A673 (cell line): Measurements from ENCODE around the gene C19orf44. TPM values are rescaled to one million over a fixed set of nuclear protein-coding genes. Genes with fewer than 3 reads are reported as not detected.

Source experiments
- BruUV-seq: library from RNA; stranded (reverse); fragments of 400-500 nt; replicated peaks from 2 replicates; lab custom pipeline; 2021; lab: Mats Ljungman, UMichigan
- CTCF ChIA-PET: fragments of 300-600 bp; sonication (Branson Sonifier 250); formaldehyde crosslinking; loops from one replicate; lab custom pipeline; 2022; ENCODE audit warnings: antibody characterized with exemption; lab: Charles Lee
- POLR2A ChIA-PET: fragments of 300-600 bp; sonication (Branson Sonifier 250); formaldehyde crosslinking; loops from one replicate; lab custom pipeline; 2022; ENCODE audit warnings: antibody characterized with exemption; ENCODE audit not compliant: low non-redundant PET; lab: Charles Lee
- DNase-seq: peaks from one replicate; pipeline ENCODE4 v3.0.0-alpha.2; 2015; ENCODE audit warnings: low spot score
- H3K27ac ChIP-seq: fragments of 200-600 bp; sonication (generic); 2 replicates; pipeline ENCODE4 v1.5.1; 2016; ENCODE audit warnings: mixed run types, low read depth, mild to moderate bottlenecking, mixed read lengths, antibody characterized with exemption, low read length; ENCODE audit not compliant: poor library complexity, severe bottlenecking
- H3K27me3 ChIP-seq: fragments of 200-600 bp; sonication (generic); replicated peaks from 2 replicates; pipeline ENCODE4 v1.6.1; 2017; ENCODE audit warnings: mixed run types, low read depth, mild to moderate bottlenecking, mixed read lengths, antibody characterized with exemption, low read length; ENCODE audit not compliant: insufficient read depth, poor library complexity
- H3K36me3 ChIP-seq: fragments of 200-600 bp; sonication (generic); 2 replicates; pipeline ENCODE4 v1.6.1; 2016; ENCODE audit warnings: mixed run types, mild to moderate bottlenecking, mixed read lengths, antibody characterized with exemption, low read length; ENCODE audit not compliant: insufficient read depth, poor library complexity, severe bottlenecking
- H3K4me1 ChIP-seq: fragments of 200-600 bp; sonication (generic); 2 replicates; pipeline ENCODE4 v1.6.1; 2017; ENCODE audit warnings: mixed run types, mild to moderate bottlenecking, mixed read lengths, antibody characterized with exemption, low read length; ENCODE audit not compliant: insufficient read depth, poor library complexity, severe bottlenecking
- H3K4me3 ChIP-seq: fragments of 200-600 bp; sonication (generic); 2 replicates; pipeline ENCODE4 v1.5.1; 2016; ENCODE audit warnings: low read depth, mixed run types, mild to moderate bottlenecking, mixed read lengths, low read length; ENCODE audit not compliant: poor library complexity, severe bottlenecking
- H3K9me3 ChIP-seq: fragments of 200-600 bp; sonication (generic); 2 replicates; pipeline ENCODE4 v1.6.1; 2016; ENCODE audit warnings: mixed run types, low read depth, mild to moderate bottlenecking, mixed read lengths, antibody characterized with exemption, low read length; ENCODE audit not compliant: poor library complexity, severe bottlenecking
- EZH2 ChIP-seq: fragments of 200-600 bp; sonication (generic); IDR thresholded peaks from 2 replicates; pipeline ENCODE4 v1.6.1; 2017; ENCODE audit warnings: borderline replicate concordance, low read depth, mild to moderate bottlenecking, mixed read lengths, antibody characterized with exemption, low read length; ENCODE audit not compliant: poor library complexity, severe bottlenecking
- intact Hi-C: fragments of 100-400 bp; cut with micrococcal nuclease; formaldehyde crosslinking; loops from one replicate; pipeline ENCODE4 v1.10.0; 2022; ENCODE audit not compliant: unreplicated experiment
- total RNA-seq: library from RNA; stranded (reverse); gene quantifications from 2 replicates; pipeline ENCODE4 v1.2.3, GENCODE V29; 2021
- TF ChIP-seq, protein P1 (sequence below): fragments of 300-800, 200-600 bp; sonication (generic); conservative IDR thresholded peaks from 2 replicates; pipeline ENCODE4 v1.5.1; 2017; ENCODE audit warnings: low read depth, mild to moderate bottlenecking, antibody characterized with exemption, low read length, moderate library complexity, mixed read lengths

The C19orf44 gene
- total RNA-seq, 1 experiment from 2014 or later: 9.8 TPM

- Histone ChIP-seq H3K27ac (no peak overlapping the region), H3K4me1 (no peaks in the 10 kb centered on the region), H3K9me3 (no peaks in the 10 kb centered on the region), H3K27me3 (no peaks in the 10 kb centered on the region), H3K36me3 (peaks cover 98% of the 10 kb centered on the region), H3K4me3 (no peak overlapping the region)
- no TSS peak for BruUV-seq
- TF ChIP-seq, protein P1, sequence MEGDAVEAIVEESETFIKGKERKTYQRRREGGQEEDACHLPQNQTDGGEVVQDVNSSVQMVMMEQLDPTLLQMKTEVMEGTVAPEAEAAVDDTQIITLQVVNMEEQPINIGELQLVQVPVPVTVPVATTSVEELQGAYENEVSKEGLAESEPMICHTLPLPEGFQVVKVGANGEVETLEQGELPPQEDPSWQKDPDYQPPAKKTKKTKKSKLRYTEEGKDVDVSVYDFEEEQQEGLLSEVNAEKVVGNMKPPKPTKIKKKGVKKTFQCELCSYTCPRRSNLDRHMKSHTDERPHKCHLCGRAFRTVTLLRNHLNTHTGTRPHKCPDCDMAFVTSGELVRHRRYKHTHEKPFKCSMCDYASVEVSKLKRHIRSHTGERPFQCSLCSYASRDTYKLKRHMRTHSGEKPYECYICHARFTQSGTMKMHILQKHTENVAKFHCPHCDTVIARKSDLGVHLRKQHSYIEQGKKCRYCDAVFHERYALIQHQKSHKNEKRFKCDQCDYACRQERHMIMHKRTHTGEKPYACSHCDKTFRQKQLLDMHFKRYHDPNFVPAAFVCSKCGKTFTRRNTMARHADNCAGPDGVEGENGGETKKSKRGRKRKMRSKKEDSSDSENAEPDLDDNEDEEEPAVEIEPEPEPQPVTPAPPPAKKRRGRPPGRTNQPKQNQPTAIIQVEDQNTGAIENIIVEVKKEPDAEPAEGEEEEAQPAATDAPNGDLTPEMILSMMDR: no peak
- no peak for TF ChIP-seq EZH2
- intact Hi-C loops: no loop called here
- DNase-seq: no peak
- ChIA-PET POLR2A (no interaction called here), CTCF (no interaction called here)
These were observed 31.2 kb downstream of the C19orf44 start for GRCh38 chr19:16527334-16527935.

DNA sequence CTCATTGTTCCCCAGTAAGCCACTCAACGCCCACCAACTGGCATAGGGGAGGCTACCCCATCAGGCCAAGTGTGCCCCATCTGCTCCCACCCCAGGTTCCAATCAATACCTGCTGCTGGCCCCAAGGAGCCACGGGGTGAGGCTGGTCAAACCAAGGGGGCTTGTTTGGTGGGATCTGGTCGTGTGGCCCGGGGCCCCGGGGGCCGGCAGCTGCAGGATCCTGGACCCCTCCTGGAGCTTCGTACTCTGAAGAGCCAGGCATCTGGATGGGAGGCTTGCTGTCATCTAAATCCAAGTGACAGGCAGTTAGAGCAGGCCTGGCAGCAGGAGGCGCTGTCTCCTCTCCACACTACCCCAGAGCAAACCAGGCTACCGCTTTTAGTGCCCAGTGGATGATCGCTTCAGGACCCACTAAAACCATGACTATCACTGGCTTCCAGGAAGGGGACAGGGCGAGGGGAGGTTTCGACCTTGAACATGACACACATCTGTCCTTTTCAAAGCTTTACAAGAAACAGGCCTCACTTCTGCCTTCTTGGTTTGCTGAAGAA is 31.9 kb downstream of the C19orf44 start:
- Histone ChIP-seq H3K27me3 (no peaks in the 10 kb centered on the region), H3K27ac (no peak overlapping the region), H3K36me3 (peaks cover 98% of the 10 kb centered on the region), H3K4me3 (no peak overlapping the region), H3K9me3 (no peaks in the 10 kb centered on the region), H3K4me1 (no peaks in the 10 kb centered on the region)
- intact Hi-C loops: no loop called here
- DNase-seq: peak; percentile 42
- no TSS peak for BruUV-seq
- POLR2A ChIA-PET: no interaction called here
- CTCF ChIA-PET: interaction anchor here (0.6 kb wide), 1 partner anchor 99 kb away, joined by 3 read pairs; no protein-coding TSS in a partner anchor
- TF ChIP-seq, protein P1: peak; percentile 62
- TF ChIP-seq EZH2: no peak

GRCh38 chr19:16529466-16530144 is 33.4 kb downstream of the C19orf44 start:
- no peak overlapping the region for H3K27ac ChIP-seq
- H3K9me3 ChIP-seq: no peaks in the 10 kb centered on the region
- H3K36me3 ChIP-seq: peaks cover 99% of the 10 kb centered on the region
- POLR2A ChIA-PET: no interaction called here
- no TSS peak for BruUV-seq
- intact Hi-C loops: no loop called here
- CTCF ChIA-PET: no interaction called here
- no peaks in the 10 kb centered on the region for H3K27me3 ChIP-seq
- DNase-seq: no peak
- no peak for TF ChIP-seq EZH2
- TF ChIP-seq, protein P1: no peak
- no peaks in the 10 kb centered on the region for H3K4me1 ChIP-seq
- no peak overlapping the region for H3K4me3 ChIP-seq
